GM12874 (cell line): ENCODE results near the gene SCN8A.

Source experiments
- CTCF ChIP-seq: IDR thresholded peaks from 2 replicates; pipeline ENCODE4 v1.5.1; 2011; ENCODE audit warnings: low read depth, mild to moderate bottlenecking, control low read depth, low read length, moderate library complexity; ENCODE audit not compliant: insufficient read depth

The SCN8A gene

DNA sequence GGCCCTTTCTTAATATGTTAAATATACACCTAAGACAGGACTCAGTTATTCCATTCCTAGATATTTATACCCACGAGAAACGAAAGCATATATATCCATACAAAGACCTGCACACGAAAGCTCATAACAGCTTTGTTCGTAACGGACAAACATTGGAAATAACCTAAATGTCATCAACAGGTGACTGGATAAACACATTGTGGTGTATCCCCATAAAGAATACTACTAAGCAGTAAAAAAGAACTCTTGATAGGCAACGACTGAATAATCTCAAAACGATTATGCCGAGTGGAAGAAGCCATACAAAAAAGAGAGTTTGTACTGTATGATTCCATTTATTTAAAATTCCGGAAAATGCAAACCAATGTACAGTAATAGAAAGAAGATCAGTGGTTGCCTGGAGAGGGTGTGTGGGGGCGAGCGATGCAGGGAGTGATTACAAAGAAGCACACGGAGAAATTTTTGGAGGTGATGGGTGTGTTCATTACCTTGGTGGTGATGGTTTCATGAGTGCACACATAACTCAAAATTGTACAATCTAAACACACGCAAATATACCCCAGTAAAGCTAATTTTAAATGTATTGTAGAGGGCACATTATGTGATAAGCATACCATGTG lies 1.4 kb upstream of the SCN8A start:
- no peak for TF ChIP-seq CTCF

DNA sequence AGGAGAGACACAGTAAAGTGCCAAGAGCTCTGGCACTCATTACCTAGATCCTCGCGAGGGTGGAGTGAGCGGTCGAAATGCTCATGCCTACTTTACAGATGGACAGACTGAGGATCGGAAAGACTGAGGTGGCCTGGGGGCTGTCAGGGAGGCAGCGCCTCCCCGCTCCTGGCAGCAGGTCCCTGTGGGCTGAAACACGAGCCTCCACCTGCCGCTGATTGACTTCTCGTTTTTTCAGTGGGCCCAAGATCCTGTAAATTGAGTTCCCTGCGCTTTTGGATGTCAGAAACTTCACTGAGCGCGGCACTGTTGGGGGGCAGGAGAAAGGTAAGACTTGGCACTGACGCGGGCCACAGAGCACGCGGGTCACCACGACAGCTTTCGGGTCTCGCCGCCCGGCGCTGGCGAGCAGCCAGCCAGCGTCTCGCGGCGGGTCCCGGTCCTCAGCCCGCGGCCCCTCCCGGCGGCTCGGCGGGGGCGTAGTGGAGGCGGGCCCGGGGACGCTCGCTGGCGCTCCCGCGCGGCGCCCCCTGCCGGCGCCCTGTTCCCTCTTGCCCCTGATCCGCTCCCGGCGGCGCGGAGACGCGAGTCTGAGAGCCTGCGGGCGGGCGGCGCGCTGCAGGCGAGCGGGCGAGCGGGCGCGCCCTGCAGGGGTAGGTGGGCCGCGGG lies 552 bp upstream of the SCN8A start:
- TF ChIP-seq CTCF: peak; percentile 77

DNA sequence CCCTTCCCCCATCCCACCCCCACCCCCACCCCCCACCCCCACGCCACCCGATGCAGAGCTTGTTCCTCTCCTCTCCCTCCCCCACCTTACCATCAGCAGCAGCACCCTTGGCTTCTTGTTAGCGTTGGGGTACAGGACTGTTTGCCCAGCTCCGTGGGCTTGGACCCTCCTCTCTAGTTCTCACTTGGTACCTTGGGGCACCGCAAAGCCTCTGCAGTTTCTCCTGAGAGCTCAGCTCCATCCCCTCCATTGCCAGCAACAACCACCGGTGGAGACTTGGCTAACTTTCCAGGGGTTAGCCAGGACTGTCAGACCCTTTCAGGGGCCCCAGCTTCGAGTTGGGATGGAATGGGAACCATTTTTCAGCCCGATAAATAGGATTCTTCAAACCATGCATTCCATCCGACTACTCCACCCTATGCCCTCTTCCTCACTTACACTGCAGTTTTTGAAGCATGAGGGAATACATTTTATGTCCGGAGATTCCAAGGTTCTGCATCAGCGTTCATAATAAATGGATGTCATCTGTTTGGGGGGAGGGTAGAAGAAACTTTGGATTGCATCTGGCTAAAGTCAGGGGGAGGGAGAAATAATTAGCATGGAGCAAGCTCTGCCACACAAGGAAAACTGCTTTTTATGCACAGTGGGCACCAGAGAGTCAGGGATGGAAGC lies 1.1 kb downstream of the SCN8A start:
- TF ChIP-seq CTCF: no peak

GRCh38 chr12:51593021-51593420 lies 2.0 kb downstream of the SCN8A start:
- TF ChIP-seq CTCF: no peak

- TF ChIP-seq CTCF: no peak
Measured at GRCh38 chr12:51593539-51593938, 2.5 kb downstream of the SCN8A start.

- no peak for TF ChIP-seq CTCF
Measured at GRCh38 chr12:51598156-51598555, 7.1 kb downstream of the SCN8A start.

DNA sequence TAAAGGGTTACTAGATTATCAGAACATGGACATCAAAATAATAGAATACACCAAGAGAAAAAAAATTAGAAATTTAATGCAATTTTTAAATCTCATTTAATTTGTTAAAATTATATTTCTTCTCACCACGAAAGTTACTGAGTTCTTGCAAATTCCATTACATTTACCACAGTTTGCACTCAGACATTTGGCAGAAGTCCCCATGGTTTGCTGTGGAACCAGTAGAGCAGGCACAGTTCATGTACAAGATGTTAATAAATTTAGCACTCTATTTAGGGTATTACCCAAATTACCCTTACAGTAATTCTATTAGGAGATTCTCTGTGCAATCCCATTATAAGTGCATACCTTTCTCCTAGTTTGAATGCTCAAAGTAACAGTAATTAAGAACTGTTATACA lies 9.7 kb downstream of the SCN8A start:
- TF ChIP-seq CTCF: no peak
